DMS 273 treated with DMSO at 0.1 percent for 48 hours (cell line): Measurements from ENCODE around the gene SLC23A3.

Experiments
- DNase-seq: peaks from one replicate; lab custom pipeline; 2025; lab: John Stamatoyannopoulos, UW

The SLC23A3 gene

GRCh38 chr2:219175928-219176817, 6.3 kb upstream of the SLC23A3 start:
- DNase-seq, result no peak

DNA sequence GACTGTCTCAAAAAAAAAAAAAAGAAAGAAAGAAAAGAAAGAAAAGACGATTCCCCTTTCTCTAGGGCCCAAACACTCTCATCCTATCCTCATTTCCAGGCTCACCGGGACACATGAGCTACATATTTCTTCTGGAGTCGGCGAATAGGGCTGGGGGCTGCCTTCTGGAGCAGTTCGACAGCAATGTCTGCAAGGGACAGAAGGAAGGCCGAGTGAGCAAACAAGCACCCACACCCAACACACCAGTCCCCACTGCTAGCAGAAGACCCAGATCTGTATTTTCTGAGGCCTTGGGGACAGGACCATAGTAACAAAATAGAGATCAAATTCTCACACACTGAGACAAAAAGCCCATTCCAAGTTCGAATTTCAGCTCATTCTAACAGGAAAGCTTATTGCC, 5.7 kb upstream of the SLC23A3 start:
- DNase-seq, result no peak

DNA sequence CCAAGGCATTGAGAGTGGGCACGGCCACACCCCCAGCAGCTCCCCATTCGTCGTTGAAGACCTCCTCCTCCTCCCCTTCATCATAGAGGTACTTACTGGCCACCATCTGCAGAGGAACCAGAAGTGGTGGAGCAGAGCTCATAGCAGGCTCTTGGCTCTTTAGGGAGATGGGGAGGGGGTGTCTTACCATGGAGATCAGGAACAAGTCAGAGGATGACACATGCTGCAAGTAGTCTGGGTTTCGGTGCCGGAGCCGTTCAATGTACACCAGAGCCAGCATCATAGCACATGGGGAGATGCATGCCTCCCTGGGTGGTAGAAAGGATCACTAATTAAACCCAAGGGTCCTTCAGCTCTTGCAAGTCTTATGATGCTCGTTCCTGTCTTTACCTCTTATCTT, 5.0 kb upstream of the SLC23A3 start:
- no peak for DNase-seq

DNA sequence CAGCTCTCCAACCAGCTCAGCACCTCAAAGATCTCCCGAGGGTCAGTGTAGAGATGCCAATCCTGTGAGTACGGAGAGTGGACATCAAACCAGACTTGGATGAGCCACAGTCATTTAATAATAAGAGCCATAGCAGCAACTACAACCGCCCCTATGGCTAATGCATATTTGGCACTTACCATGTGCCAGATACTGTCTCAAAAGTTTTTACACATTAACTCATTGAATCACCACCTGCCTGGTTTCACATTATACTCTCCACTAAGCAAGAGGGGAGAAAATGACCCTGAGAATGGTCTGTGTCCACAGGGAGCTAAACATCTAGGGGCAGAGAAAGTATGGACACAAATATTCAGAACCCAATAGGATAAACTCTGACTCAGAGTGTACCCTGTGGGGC, 4.3 kb upstream of the SLC23A3 start:
- no peak for DNase-seq

- no peak for DNase-seq
These were observed 3.3 kb upstream of the SLC23A3 start for GRCh38 chr2:219173176-219173575.

DNA sequence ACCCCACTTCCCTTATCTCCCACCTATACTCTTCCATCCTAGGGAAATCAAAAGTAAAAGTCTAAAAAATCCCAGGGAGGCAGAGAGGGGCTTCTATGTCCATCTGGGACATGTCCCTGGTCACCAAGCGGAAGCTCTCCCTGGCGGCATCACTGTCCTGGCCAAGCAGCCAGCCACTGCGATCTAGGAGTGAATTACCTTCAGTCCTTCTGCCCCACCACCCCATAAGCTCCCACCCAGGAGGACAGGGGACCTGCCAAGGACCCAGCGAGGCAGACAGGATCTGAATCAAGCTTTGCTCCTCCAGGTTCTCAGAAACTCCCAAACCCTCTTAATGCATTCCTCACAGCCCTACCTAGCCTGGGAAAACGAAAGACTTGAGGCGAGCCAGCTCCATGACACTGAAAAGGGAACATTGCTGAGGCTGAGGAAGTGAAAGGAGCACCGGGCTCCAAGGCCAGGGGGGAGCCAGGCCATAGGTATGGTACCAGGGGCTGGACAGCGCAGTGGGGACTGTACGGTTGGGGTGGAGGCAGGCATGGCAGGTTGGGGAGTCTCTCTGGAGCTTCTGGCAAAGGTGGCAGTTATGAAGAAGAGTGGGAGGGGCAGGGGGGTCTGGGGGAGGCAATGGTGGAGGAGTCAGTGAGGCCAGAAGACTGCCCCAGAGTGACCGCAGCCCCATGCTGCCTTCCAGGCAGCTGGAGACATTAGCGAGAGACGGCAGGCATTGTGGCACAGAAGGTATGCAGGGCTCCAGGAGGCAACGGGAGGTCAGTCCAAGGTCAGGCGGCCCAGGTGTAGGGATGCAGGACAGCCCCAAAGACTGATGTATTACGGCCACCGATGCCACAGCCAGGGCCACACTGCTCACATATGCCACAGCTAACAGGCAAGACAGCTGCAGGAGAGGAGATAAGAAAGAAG, 2.7 kb upstream of the SLC23A3 start:
- DNase-seq, result no peak

- no peak for DNase-seq
These were observed 1.4 kb upstream of the SLC23A3 start for GRCh38 chr2:219171231-219171651.

DNA sequence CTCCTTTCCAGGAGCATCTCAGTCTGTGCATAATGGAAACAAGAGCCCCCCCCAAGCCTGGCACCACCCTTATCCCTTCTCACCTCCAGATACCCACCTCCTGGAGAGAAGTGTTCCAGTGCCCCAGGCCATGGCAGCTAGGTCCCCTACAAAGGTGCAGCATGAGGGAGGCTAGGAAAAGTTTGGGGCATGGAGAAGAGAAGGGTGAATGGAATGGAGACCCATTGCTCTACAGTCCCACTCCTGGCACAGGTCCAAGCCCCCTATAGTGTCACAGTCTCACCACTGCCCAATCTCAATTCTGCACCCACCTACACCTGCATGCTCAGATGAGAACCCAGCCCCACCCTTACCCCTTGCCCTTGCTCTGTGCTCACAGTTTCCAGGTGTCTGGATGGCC, 897 bp downstream of the SLC23A3 start:
- DNase-seq, result no peak

GRCh38 chr2:219168526-219168925, 1.3 kb downstream of the SLC23A3 start:
- no peak for DNase-seq

- no peak for DNase-seq
These were observed 1.8 kb downstream of the SLC23A3 start for GRCh38 chr2:219167997-219168396.

DNA sequence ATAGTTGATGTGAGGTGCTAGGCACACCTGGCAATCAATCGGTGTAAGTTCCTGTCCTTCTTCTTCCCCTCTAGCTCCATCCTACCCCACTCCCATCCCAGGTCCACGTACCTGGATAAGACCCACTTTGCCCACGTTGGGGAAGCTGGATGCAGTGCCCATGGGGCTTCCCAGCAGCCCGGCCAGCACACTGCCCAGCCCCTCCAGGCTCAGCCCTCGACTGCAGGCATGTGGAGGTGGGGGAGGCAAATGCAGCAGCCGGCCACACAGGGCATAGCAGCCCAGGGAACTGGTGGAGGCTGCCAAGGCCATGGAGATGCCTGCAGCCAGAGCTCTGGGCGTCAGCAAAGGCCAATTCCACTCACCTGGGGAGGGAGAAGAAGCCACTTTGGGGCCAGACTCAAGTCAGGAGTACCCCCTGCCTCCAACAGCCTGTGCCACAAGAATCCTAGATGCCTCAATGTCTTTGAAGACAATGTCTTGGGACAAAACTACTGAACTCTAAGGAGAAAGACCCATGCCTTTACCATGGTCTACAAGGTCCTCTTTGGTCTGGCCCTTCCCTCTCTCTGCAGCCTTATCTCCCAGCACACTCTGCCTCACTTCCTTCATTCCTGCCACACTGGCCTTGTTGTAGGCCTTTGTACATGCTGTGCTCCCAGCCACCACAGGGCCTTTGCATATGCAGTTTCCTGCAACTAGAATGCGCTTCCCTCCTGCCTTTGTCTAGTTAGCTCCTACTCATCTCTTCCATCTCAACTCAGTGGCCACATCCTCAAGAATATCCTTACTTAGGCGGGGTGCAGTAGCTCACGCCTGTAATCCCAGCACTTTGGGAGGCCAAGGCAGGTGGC, 4.5 kb downstream of the SLC23A3 start:
- DNase-seq, result no peak

DNA sequence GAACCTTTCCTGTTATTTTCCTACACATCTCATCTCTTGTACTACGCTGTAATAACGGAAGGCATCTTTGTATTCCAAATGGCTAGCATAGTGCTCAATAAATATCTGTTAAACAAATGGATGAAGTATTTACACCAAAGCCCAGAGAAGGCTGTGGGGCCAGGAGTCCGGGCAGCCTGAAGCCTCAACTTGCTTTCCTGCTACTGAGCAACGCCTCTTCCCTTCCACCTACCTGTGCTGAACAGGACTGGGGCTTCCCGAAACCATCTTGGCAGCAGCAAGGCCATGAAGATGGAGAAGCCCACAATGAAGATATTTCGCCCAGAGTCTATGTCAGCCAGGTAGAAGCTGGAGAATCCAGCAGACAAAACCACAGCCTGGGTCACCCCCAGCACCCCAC, 6.7 kb downstream of the SLC23A3 start:
- DNase-seq, result no peak

- DNase-seq, result no peak
These were observed 8.7 kb downstream of the SLC23A3 start for GRCh38 chr2:219161097-219161496.

GRCh38 chr2:219160186-219161017, 9.4 kb downstream of the SLC23A3 start, which contains the start of gene NHEJ1:
Gene NHEJ1 (minus strand): TSS chr2:219160815. CDS start chr2:219158362, 2,453 bp downstream.
- peak; percentile 81 for DNase-seq

- DNase-seq, result no peak
These were observed 10.1 kb downstream of the SLC23A3 start for GRCh38 chr2:219159771-219160185.

DNA sequence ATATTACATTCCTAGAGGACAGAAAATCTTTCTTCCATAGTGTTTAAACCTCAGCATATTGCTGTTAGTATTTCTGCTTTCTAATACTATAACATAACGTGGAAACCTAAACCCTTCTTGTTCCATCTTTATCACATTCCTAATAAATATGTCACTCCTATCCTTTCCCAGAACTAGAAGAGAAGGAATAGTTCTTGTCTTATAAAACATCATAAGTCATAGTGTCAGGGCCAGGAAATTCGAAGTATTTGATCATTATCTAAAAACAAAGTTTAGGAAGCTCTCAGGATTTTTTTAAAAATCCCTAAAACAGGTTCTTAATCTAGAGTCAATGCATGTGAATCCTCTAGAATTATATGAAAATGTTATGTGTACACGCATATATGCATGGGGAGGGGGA, 11.2 kb downstream of the SLC23A3 start:
- no peak for DNase-seq

GRCh38 chr2:219158025-219158424, 11.8 kb downstream of the SLC23A3 start:
- no peak for DNase-seq

DNA sequence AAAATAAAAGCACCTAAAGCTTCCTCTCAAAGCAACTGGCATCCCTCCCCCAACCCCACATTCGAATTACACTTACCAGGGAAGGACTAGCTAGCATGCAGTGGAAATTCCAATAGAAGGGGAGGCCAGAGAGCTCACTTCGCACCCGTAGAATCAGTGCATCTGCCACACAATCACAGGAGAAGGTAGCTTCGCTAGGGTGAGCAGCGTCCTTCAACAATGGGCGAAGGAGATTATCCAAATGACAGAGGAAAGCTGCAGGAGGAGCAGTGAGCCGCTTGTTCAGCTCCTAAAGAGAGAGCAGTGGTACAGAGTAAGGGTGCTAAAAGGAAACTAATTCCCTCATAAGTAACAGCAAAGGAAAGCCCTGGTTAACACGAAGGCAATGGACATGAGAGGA, 12.4 kb downstream of the SLC23A3 start:
- DNase-seq, result no peak

DNA sequence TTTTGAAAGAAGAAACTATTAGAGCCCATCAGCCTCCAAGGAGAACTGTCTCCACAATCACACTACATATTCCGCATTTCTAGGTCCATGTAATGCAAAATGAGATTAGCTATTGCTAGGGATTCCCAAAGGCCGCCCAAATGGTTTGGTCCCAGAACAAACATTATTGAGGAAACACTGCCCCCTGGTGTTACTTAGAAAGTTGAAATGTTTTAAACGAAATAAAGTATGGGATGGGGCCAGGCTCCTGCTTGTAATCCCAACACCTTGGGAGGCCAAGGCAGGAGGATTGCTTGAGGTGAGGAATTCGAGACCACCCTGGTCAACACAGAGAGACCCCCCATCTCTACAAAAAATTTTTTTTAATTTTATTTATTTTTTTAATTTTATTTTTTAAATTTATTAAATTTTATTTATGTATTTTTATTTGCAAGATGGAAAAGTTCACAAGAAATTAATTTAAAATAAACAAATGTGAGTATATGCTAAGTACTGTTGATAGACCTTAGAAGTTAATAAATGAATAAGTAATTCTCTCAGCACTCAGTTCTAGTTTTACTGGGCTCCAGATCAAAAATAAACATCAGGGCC, 14.7 kb downstream of the SLC23A3 start:
- DNase-seq, result no peak

DNA sequence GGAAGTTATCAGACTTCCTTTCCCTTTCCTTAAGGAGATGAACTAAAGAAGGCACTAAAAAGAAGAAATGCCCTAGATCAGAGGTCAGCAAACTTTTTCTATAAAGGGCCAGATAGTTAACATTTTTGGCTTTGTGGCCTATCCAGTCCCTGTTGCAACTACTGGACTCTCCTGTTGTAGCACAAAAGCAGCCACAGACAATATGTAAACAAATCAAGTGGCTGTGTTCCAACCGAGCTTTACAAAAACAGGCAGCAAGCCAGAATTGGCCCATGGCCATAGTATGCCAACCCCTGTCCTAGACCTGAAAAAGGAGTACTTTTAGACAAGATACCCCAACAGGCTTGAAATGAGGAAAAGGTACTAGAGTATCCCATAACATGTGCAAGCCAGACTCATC, 20.2 kb downstream of the SLC23A3 start:
- DNase-seq, result no peak

GRCh38 chr2:219142329-219142728, 27.5 kb downstream of the SLC23A3 start:
- no peak for DNase-seq
